HG02759 (cell line): ENCODE measurements around the gene ABCC1.
"Not testable (repeated sequence)": the region's sequence is repeated elsewhere in the genome, so short reads cannot be mapped to it uniquely, and the experiment has no call there.

ENCODE experiments used
- ATAC-seq: cut with Tn5 transposase; IDR thresholded peaks from one replicate; pipeline ENCODE4 v1.9.1; 2021; ENCODE audit warnings: mild to moderate bottlenecking, moderate library complexity; ENCODE audit not compliant: unreplicated experiment

Gene ABCC1

GRCh38 chr16:16148755-16149154, 199.3 kb downstream of the ABCC1 start:
- no peak for ATAC-seq

GRCh38 chr16:16149710-16150116, 200.3 kb downstream of the ABCC1 start:
- no peak for ATAC-seq

GRCh38 chr16:16150117-16150877, 200.9 kb downstream of the ABCC1 start:
- ATAC-seq, result no peak

- no peak for ATAC-seq
These were observed 201.4 kb downstream of the ABCC1 start for GRCh38 chr16:16150878-16151152.

GRCh38 chr16:16151315-16151714, 201.9 kb downstream of the ABCC1 start:
- no peak for ATAC-seq

GRCh38 chr16:16153000-16153399, 203.6 kb downstream of the ABCC1 start:
- ATAC-seq, result not testable (repeated sequence)

- no peak for ATAC-seq
These were observed 205.0 kb downstream of the ABCC1 start for GRCh38 chr16:16154281-16154951.

- ATAC-seq, result no peak
These were observed 205.8 kb downstream of the ABCC1 start for GRCh38 chr16:16155234-16155633.

- no peak for ATAC-seq
These were observed 207.8 kb downstream of the ABCC1 start for GRCh38 chr16:16157166-16157565.

GRCh38 chr16:16158082-16158658, 208.8 kb downstream of the ABCC1 start:
- ATAC-seq, result no peak

GRCh38 chr16:16158741-16159374, 209.4 kb downstream of the ABCC1 start:
- no peak for ATAC-seq

GRCh38 chr16:16159662-16160061, 210.2 kb downstream of the ABCC1 start:
- ATAC-seq, result no peak

GRCh38 chr16:16161319-16161718, 211.9 kb downstream of the ABCC1 start:
- ATAC-seq, result no peak

GRCh38 chr16:16161840-16162239, 212.4 kb downstream of the ABCC1 start:
- ATAC-seq, result not testable (repeated sequence)

- ATAC-seq, result no peak
These were observed 213.2 kb downstream of the ABCC1 start for GRCh38 chr16:16162591-16162990.

- no peak for ATAC-seq
These were observed 213.7 kb downstream of the ABCC1 start for GRCh38 chr16:16163109-16163508.

- no peak for ATAC-seq
These were observed 214.2 kb downstream of the ABCC1 start for GRCh38 chr16:16163571-16163970.

- ATAC-seq, result no peak
These were observed 214.8 kb downstream of the ABCC1 start for GRCh38 chr16:16164243-16164642.

- no peak for ATAC-seq
These were observed 216.7 kb downstream of the ABCC1 start for GRCh38 chr16:16166085-16166484.

GRCh38 chr16:16166949-16167348, 217.5 kb downstream of the ABCC1 start:
- ATAC-seq, result no peak

- no peak for ATAC-seq
These were observed 218.5 kb downstream of the ABCC1 start for GRCh38 chr16:16167927-16168326.

- no peak for ATAC-seq
These were observed 219.0 kb downstream of the ABCC1 start for GRCh38 chr16:16168431-16168830.
